Renal pelvis (tissue), 4 donors: ENCODE results near the gene REC8. TPM values are rescaled to one million over a fixed set of nuclear protein-coding genes. Genes with fewer than 3 reads are reported as not detected.

ENCODE experiments used
- DNase-seq: peaks from one replicate; pipeline ENCODE4 v3.0.0-alpha.2; 2013
- polyA plus RNA-seq, 3 donors: library from polyadenylated mRNA; unstranded; fragments of 120-200 nt; gene quantifications; one replicate each; pipeline ENCODE4 v1.2.1, GENCODE V29; 2013; ENCODE audit not compliant: insufficient read length in 3 of 3

REC8 gene
- polyA plus RNA-seq, 3 donors = 71.4 to 85.6 (median 80.8) TPM

GRCh38 chr14:24136684-24137528, 35.0 kb upstream of the REC8 start:
- no peak for DNase-seq

DNA sequence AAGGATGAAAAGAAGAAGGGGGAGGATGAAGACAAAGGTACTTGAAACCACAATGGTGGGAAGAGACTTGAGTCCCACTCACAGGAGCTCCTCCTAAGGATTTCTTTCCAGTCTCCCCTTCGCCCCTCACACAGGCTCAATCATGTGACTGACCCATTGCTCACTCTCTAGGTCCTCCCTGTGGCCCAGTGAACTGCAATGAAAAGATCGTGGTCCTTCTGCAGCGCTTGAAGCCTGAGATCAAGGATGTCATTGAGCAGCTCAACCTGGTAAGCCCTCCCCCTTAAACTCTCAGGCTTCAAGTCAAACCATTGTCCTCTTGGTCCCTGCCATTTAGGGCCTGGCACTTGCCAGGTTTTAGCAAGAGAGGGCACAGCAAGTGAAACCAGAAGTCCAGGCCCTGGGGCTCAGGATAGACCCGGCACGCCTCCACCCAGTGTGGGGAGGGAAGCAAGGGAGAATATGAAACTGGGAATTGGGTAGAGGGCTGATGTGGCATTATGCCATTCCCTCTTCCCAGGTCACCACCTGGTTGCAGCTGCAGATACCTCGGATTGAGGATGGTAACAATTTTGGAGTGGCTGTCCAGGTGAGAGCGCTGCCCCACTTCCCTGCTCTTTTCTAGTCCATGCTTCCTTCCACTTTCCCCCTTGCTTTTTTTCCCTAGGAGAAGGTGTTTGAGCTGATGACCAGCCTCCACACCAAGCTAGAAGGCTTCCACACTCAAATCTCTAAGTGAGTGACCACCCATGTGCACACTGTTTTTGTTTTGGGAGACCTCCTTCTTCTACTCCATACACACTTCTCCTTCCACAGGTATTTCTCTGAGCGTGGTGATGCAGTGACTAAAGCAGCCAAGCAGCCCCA, 34.1 kb upstream of the REC8 start:
- no peak for DNase-seq

DNA sequence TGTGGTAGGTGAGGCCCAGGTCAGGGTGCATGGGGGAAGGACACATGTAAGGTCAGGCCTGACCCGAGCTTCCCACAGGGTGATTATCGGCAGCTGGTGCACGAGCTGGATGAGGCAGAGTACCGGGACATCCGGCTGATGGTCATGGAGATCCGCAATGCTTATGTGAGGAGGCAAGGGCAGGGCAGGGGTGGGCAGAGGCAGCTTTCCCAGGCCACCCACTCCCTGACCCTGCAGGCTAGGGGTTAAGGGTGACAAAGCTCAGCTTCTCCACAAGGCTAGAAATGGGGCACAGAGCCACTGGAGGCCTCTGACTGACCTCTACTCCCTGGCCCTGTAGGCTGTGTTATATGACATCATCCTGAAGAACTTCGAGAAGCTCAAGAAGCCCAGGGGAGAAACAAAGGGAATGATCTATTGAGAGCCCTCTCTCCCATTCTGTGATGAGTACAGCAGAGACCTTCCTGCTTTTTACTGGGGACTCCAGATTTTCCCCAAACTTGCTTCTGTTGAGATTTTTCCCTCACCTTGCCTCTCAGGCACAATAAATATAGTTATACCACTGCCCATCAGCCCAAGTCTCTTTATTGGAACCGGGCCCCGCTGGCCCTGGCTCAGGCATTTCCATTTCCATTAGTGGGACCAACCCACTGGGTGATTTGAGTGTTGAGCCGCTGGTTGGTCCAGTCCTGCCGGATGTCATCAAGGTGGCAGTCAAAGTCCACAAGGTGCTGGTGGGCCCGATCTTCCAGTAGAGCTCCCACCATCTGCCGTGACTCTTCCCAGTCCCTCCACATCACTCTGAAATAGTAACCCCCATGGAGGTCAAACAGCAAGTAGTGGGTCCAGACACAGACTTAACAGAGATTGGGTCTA, 33.2 kb upstream of the REC8 start:
- no peak for DNase-seq

- no peak for DNase-seq
Observed at GRCh38 chr14:24139272-24139934, 32.5 kb upstream of the REC8 start.

DNA sequence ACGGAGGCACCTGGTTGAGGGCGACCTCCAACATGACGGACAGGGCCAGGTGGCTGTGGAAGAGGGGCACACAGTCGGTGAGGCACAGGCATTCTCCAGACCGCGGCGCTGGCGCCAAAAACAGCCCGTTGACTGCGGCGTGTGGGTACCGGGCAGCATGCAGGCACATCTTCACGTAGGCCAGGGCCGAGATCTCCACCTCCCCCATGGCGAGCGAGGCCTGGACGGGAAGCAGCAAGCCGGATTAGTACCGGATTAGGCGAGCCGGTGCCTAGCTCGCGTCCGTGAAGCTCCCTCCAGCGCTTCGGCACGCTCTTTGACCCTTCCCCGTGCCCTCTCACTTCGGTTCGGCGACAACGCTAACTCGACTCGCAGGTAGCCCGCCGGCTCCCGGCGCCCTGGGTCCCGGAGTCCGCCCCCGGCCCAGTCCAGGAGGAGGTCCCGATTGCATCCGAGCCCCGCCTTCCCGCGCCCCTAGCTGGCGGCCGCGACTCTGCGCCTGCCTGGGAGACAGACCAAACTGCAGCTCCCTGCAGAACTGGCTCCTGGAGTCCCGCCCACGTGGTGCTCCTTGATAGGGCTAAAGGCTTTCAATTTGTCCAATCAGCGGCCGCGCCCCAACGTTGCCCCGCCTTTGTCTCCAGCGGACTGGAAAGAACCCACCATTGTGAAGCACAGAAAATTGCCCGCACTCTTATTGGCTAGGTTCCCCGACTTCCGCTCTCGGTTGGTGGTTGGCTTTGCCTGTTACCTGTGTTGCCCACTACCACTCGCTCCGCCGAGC, 30.6 kb upstream of the REC8 start, which contains the start of gene EMC9:
Gene EMC9, minus strand, starts transcription at position 495 of the 784 bp plus-strand sequence. Its CDS starts 287 bp downstream, at position 208.
- peak; percentile 100 for DNase-seq

GRCh38 chr14:24143511-24143910, 28.4 kb upstream of the REC8 start:
- DNase-seq = no peak

GRCh38 chr14:24144451-24144850, 27.4 kb upstream of the REC8 start:
- DNase-seq = no peak

GRCh38 chr14:24145219-24145618, 26.7 kb upstream of the REC8 start:
- DNase-seq = no peak

- no peak for DNase-seq
Observed at GRCh38 chr14:24145690-24146452, 26.0 kb upstream of the REC8 start.

DNA sequence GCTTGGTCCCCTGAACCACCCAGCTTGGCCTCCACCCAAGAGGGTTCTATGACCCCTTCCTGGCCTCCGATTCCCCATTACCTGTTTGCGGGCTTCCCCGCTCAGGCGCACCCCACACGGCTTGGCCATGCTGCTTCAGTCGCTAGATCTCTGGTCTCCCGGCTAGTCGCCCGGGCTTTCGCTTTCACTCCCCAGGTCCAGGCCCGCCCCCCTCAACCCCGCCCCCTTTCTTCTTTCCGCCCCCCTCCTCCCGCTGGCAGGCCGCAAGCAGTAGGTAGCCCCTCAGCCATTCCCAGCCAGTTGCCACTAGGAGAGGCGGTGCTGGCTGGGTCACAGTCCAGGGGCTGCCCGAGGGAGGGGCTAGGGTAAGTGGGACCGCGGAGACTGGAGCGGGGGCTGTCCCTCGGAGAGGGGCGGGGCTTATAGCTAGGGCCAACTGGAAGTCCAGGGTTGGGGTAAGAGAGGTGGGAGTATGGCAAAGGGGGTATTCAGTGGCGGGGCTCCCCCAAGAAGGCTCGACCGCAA, 25.4 kb upstream of the REC8 start, which contains the start of gene PSME2:
Gene PSME2, minus strand, starts transcription at position 158 of the 525 bp plus-strand sequence. Its CDS starts 29 bp downstream, at position 129.
- DNase-seq = peak; percentile 98

DNA sequence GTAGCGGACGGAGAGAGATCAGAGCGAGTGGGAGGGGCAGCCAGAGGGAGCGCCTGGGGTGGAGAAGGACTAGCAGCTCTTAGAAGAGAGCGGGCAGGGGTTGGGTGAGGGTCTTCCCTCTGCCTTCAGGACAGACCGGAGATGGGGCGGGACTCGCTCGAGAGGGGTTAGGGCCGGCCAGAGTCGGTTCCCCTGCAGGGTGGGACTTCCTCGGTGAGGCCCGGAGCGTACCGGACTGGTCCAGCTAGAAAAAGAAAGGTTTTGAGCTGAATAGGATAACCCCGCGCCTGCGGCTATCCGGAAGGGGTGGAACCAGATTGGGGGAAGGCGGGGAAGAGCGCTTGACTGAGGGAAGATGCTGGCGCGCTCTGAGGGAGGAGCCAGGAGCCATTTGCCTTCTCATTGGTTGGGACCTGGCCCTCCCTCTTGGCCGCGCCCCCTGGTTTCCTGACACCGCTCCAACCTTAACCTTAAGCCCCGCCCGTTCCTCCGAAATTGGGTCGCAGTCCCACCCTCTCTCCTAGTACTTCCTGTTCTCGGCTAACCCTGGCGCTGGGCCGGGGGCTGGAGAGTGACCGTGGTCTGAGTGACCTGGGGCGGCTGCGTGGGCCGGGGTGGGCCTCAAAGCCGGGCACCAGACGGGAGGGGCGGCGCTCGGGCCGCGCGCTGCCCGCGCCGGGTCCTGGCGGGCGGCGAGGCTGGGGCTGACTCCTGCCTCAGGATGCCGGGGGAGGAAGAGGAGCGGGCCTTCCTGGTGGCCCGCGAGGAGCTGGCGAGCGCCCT, 24.7 kb upstream of the REC8 start, which contains the start of gene RNF31:
Gene RNF31, plus strand, starts transcription at position 521 of the 783 bp plus-strand sequence. Its CDS starts 201 bp downstream, at position 722.
- DNase-seq = peak; percentile 99

GRCh38 chr14:24147761-24148428, 24.0 kb upstream of the REC8 start:
- no peak for DNase-seq

DNA sequence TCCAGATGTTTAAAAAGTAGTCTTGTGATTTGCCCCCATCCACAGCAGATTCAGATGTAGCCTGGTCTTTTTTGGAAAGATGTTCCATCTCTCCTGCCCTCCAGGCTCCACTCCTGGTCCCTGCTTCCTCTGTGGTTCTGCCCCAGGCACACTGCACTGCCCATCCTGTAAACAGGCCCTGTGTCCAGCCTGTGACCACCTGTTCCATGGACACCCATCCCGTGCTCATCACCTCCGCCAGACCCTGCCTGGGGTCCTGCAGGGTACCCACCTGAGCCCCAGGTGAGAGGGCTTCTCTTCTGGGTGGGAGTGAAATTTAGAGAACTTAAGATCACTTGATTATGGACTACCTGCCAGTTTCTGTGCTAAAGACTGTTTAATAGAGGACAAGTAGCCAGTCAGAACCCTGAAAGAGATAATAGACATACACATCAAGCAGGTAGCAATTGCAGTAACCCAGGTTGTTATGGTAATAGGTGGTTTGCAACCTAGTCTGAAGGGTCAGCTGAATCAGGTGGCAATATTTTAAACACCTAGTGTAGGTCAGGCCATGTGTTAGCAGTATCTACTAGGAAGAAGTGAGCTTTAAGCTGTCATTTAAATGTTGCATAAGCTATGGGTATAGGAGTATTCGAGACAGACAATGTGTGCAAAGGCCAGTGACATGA, 22.4 kb upstream of the REC8 start:
- DNase-seq = no peak

DNA sequence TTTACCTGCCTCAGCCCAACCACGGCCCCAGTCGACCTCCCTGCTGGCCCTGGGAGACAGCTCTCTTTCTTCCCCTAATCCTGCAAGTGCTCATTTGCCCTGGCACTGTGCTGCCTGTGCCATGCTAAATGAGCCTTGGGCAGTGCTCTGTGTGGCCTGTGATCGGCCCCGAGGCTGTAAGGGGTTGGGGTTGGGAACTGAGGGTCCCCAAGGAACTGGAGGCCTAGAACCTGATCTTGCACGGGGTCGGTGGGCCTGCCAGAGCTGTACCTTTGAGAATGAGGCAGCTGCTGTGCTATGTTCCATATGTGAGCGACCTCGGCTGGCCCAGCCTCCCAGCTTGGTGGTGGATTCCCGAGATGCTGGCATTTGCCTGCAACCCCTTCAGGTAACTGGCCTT, 21.8 kb upstream of the REC8 start:
- DNase-seq = no peak

- no peak for DNase-seq
Observed at GRCh38 chr14:24150567-24150966, 21.3 kb upstream of the REC8 start.

DNA sequence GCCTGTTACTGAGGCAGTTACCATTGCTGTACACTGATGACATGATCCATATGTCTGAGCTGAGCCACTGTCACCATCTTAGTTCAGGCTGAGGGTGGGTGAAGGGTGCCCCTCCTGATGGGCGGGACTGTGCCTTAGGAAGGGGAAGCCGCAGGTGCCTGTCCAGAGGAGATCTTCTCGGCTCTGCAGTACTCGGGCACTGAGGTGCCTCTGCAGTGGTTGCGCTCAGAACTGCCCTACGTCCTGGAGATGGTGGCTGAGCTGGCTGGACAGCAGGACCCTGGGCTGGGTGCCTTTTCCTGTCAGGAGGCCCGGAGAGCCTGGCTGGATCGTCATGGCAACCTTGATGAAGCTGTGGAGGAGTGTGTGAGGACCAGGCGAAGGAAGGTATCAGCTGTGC, 20.9 kb upstream of the REC8 start:
- no peak for DNase-seq
